Endodermal cell (in vitro differentiated cells): ENCODE measurements around the gene PLOD2. TPM values are rescaled to one million over a fixed set of nuclear protein-coding genes. Genes with fewer than 3 reads are reported as not detected.

Source experiments
- DNase-seq: peaks from one replicate; pipeline ENCODE4 v3.0.0-alpha.2; 2017
- H3K27ac ChIP-seq: 2 replicates; pipeline ENCODE4 v1.5.1; 2013; ENCODE audit warnings: mild to moderate bottlenecking, low read depth, low read length, moderate library complexity
- H3K27me3 ChIP-seq: 2 replicates; pipeline ENCODE4 v1.6.1; 2013; ENCODE audit warnings: mild to moderate bottlenecking, low read length, moderate library complexity; ENCODE audit not compliant: insufficient read depth, control insufficient read depth, poor library complexity, severe bottlenecking
- H3K36me3 ChIP-seq: 2 replicates; pipeline ENCODE4 v1.7.0; 2013; ENCODE audit warnings: mild to moderate bottlenecking, low read length, moderate library complexity; ENCODE audit not compliant: control insufficient read depth, insufficient read depth
- H3K4me1 ChIP-seq: one replicate; pipeline ENCODE4 v1.7.0; 2013; ENCODE audit warnings: low read length; ENCODE audit not compliant: control insufficient read depth, insufficient read depth
- H3K4me3 ChIP-seq: 2 replicates; pipeline ENCODE4 v1.5.1; 2013; ENCODE audit warnings: mild to moderate bottlenecking, low read length, moderate library complexity
- H3K9ac ChIP-seq: 2 replicates; pipeline ENCODE4 v1.6.1; 2013; ENCODE audit warnings: mild to moderate bottlenecking, low read length, moderate library complexity; ENCODE audit not compliant: poor library complexity, severe bottlenecking; ENCODE audit errors: extremely low read depth
- H3K9me3 ChIP-seq: 2 replicates; pipeline ENCODE4 v1.6.1; 2013; ENCODE audit warnings: mild to moderate bottlenecking, low read length, moderate library complexity; ENCODE audit not compliant: control insufficient read depth
- H3K27ac Mint-ChIP-seq: 2 replicates; pipeline ENCODE4 v1.8.0; 2020; ENCODE audit warnings: mixed read lengths
- H3K27me3 Mint-ChIP-seq: 2 replicates; pipeline ENCODE4 v1.8.0; 2021; ENCODE audit warnings: mild to moderate bottlenecking, mixed read lengths; ENCODE audit not compliant: insufficient read depth
- H3K36me3 Mint-ChIP-seq: 2 replicates; pipeline ENCODE4 v1.8.0; 2020; ENCODE audit warnings: low read depth, mixed read lengths
- H3K4me1 Mint-ChIP-seq: 2 replicates; pipeline ENCODE4 v1.8.0; 2020; ENCODE audit warnings: mixed read lengths
- H3K4me3 Mint-ChIP-seq: 2 replicates; pipeline ENCODE4 v1.8.0; 2020; ENCODE audit warnings: mild to moderate bottlenecking, moderate library complexity, mixed read lengths
- H3K9me3 Mint-ChIP-seq: 2 replicates; pipeline ENCODE4 v1.8.0; 2020; ENCODE audit warnings: mild to moderate bottlenecking, mixed read lengths
- WGBS, 2 experiments: methylation state at CpG; one replicate each; pipeline versions ENCODE4 v1.1.5 to v1.1.7; 2013; ENCODE audit warnings: missing lambda C conversion rate in 2 of 2, mixed read lengths in 1 of 2; ENCODE audit not compliant: insufficient coverage in 1 of 2, insufficient read length in 1 of 2; 5-methylcytosine and 5-hydroxymethylcytosine counted together
- total RNA-seq, 2 donors: library from RNA; stranded (reverse); fragmentation: NEBNext Ultra II Directional in 1 of 2; extraction: Animal tissue kit (Norgen Biotek cat#: 25700) in 1 of 2; gene quantifications; 2 replicates in 1 of 2; 3 replicates in 1 of 2; pipeline ENCODE4 v1.2.1, GENCODE V29; 2021
- TF ChIP-seq, protein P1 (sequence below): fragments of 200-600 bp; sonication (generic); conservative IDR thresholded peaks from 2 replicates; pipeline ENCODE4 v1.5.0; 2021; ENCODE audit warnings: antibody characterized with exemption, mild to moderate bottlenecking

PLOD2 gene
- total RNA-seq, 2 donors from 2014 or later = 37.9 to 65.5 TPM

- H3K27me3 ChIP-seq = no peaks in the 10 kb centered on the region
- 96 to 100% methylated on average over 1 to 2 of the region's 2 CpGs for WGBS, 2 experiments
- H3K4me3 Mint-ChIP-seq = peak overlapping the region; percentile 73
- H3K27me3 Mint-ChIP-seq = peaks cover 19% of the 10 kb centered on the region
- no peaks in the 10 kb centered on the region for H3K9me3 Mint-ChIP-seq
- no peak overlapping the region for H3K27ac Mint-ChIP-seq
- DNase-seq = no peak
- H3K36me3 Mint-ChIP-seq = peaks cover 1% of the 10 kb centered on the region
- no peak overlapping the region for H3K4me3 ChIP-seq
- H3K9me3 ChIP-seq = no peaks in the 10 kb centered on the region
- H3K4me1 Mint-ChIP-seq = peaks cover 23% of the 10 kb centered on the region
- H3K9ac ChIP-seq = no peak overlapping the region
- no peak overlapping the region for H3K27ac ChIP-seq
- no peaks in the 10 kb centered on the region for H3K4me1 ChIP-seq
- peaks cover 2% of the 10 kb centered on the region for H3K36me3 ChIP-seq
- TF ChIP-seq, protein P1, sequence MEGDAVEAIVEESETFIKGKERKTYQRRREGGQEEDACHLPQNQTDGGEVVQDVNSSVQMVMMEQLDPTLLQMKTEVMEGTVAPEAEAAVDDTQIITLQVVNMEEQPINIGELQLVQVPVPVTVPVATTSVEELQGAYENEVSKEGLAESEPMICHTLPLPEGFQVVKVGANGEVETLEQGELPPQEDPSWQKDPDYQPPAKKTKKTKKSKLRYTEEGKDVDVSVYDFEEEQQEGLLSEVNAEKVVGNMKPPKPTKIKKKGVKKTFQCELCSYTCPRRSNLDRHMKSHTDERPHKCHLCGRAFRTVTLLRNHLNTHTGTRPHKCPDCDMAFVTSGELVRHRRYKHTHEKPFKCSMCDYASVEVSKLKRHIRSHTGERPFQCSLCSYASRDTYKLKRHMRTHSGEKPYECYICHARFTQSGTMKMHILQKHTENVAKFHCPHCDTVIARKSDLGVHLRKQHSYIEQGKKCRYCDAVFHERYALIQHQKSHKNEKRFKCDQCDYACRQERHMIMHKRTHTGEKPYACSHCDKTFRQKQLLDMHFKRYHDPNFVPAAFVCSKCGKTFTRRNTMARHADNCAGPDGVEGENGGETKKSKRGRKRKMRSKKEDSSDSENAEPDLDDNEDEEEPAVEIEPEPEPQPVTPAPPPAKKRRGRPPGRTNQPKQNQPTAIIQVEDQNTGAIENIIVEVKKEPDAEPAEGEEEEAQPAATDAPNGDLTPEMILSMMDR = no peak
These were observed 1.6 kb upstream of the PLOD2 start for GRCh38 chr3:146162561-146162960.

DNA sequence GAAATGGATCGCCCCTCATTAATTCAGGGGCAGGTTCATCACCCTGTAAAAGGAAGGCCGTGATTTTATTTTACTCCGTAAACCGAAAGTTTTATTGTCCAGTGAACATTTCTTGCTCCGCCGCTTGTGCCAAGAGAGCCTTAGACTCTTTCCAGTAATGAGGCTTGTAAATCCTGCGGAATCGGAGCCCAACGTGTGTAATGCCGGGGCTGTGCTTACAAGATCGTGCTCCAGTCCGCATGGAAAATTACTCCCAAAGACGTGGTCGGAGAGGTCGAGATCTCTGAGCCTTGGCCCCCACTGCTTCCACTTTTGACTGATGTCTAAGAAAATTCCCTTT, 649 bp upstream of the PLOD2 start:
- Mint-ChIP-seq H3K4me3 (peak overlapping the region; percentile 73), H3K9me3 (no peaks in the 10 kb centered on the region), H3K4me1 (peaks cover 25% of the 10 kb centered on the region), H3K36me3 (peaks cover 1% of the 10 kb centered on the region), H3K27me3 (peaks cover 19% of the 10 kb centered on the region), H3K27ac (peak overlapping the region; percentile 68)
- peak overlapping the region; percentile 67 for H3K27ac ChIP-seq
- H3K9me3 ChIP-seq = no peaks in the 10 kb centered on the region
- no peaks in the 10 kb centered on the region for H3K27me3 ChIP-seq
- peaks cover 3% of the 10 kb centered on the region for H3K36me3 ChIP-seq
- TF ChIP-seq, protein P1 = no peak
- WGBS, 2 experiments = 84 to 90% methylated on average over 13 to 15 of the region's 15 CpGs
- H3K4me3 ChIP-seq = peak overlapping the region; percentile 85
- DNase-seq = no peak
- peak overlapping the region; percentile 68 for H3K9ac ChIP-seq
- no peaks in the 10 kb centered on the region for H3K4me1 ChIP-seq

- H3K27me3 Mint-ChIP-seq = peaks cover 19% of the 10 kb centered on the region
- DNase-seq = peak; percentile 93
- Histone ChIP-seq H3K4me1 (no peaks in the 10 kb centered on the region), H3K36me3 (peaks cover 3% of the 10 kb centered on the region), H3K9me3 (no peaks in the 10 kb centered on the region), H3K27ac (peak overlapping the region; percentile 66), H3K27me3 (no peaks in the 10 kb centered on the region), H3K9ac (peak overlapping the region; percentile 68), H3K4me3 (peak overlapping the region; percentile 85)
- peak overlapping the region; percentile 73 for H3K4me3 Mint-ChIP-seq
- TF ChIP-seq, protein P1 = peak; percentile 76
- no peaks in the 10 kb centered on the region for H3K9me3 Mint-ChIP-seq
- 0% methylated on average over 6 to 35 of the region's 35 CpGs for WGBS, 2 experiments
- peaks cover 1% of the 10 kb centered on the region for H3K36me3 Mint-ChIP-seq
- H3K27ac Mint-ChIP-seq = peak overlapping the region; percentile 87
- H3K4me1 Mint-ChIP-seq = peaks cover 31% of the 10 kb centered on the region
These were observed 542 bp downstream of the PLOD2 start for GRCh38 chr3:146160321-146160963.
